Globus pallidus (tissue), 1 donor: ENCODE data around the gene C19orf53.
A peak's percentile ranks its signal among the peaks of the same experiment; 100 is the strongest.

Experiments
- DNase-seq: peaks from one replicate; pipeline ENCODE4 v3.0.0-alpha.2; 2015; ENCODE audit warnings: low spot score

Gene C19orf53

GRCh38 chr19:13796301-13797057, 22.2 kb downstream of the C19orf53 start:
- no peak for DNase-seq

DNA sequence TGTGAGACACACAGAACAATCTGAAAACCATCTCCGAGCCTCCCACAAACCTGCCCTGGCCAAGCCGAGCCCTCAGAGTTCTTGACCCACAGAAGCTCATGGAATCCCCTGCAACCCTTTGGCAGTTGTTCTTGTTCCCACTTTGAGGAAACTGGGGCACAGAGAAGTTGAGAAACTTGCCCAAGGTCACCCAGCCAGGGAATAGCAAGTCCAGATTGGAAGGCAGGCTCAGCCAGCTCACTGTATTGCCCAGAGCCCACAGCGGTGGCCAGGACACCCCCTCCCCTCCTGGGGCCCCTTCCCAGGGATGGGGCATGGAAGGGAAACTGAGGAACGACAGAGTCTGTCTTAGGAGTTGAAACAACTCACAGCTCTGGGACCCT, 22.8 kb downstream of the C19orf53 start:
- DNase-seq, result no peak

- no peak for DNase-seq
These were observed 23.6 kb downstream of the C19orf53 start for GRCh38 chr19:13797870-13798269.

DNA sequence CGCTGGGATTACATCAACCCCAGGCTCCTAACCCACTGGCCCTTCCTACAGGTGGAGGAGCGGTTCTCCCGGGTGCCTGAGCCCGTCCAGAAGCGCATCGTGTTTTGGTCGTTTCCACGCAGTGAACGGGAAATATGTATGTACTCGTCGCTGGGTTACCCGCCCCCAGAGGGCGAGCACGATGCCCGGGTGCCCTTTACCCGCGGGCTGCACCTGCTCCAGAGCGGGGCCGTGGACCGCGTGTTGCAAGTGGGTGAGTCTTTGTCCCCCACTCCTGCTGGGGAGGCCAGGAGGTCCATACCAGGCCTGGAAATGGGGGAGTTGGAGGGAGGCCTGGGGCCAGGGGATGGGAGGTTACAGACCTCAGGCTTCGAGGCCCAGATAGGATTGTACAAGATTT, 25.4 kb downstream of the C19orf53 start:
- DNase-seq, result no peak

GRCh38 chr19:13803038-13803437, 28.8 kb downstream of the C19orf53 start:
- DNase-seq, result no peak

- peak; percentile 11 for DNase-seq
These were observed 30.8 kb downstream of the C19orf53 start for GRCh38 chr19:13804830-13805683.

DNA sequence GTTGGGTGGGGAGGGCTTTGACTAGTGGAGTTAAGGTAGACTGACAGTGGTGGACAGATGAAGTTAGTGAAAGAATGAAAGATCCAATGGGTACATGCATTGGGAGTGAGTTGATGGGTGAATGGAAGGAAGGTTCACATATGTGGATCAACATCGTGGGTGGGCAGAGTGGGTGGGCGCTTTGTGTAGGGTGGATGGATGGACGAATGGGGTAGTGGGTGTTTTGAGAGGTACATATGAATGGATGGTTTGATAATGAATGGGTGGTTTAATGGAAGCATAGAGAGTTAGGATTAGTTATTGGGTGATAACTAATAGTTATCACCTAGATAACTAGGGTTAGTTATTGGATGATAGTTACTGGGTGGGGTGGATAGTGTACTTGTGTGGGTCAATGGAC, 32.5 kb downstream of the C19orf53 start:
- no peak for DNase-seq

DNA sequence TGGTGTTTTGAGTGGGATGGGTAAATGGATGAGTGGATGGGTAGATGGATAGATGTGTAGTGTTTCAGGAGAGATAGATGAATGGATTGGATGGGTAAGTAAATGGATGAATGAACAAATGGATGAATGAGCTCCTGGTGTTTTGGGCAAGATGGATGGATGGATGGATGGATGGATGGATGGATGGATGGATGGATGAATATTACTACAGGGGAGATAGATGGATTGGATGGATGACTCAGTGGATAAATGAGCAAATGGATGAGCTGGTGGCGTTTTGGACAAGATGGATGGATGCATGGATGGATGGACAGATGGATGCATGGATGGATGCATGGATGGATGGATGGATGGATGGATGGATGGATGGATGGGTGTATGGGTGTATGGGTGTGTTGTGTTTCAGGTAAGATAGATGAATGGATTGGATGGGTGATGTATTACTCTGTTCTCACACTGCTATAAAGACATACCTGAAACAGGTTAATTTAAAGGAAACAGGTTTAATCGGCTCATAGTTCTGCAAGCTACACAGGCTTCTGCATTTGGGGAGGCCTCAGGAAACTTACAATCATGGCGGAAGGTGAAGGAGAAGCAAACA, 33.3 kb downstream of the C19orf53 start:
- DNase-seq, result no peak

- no peak for DNase-seq
These were observed 34.6 kb downstream of the C19orf53 start for GRCh38 chr19:13808856-13809255.

DNA sequence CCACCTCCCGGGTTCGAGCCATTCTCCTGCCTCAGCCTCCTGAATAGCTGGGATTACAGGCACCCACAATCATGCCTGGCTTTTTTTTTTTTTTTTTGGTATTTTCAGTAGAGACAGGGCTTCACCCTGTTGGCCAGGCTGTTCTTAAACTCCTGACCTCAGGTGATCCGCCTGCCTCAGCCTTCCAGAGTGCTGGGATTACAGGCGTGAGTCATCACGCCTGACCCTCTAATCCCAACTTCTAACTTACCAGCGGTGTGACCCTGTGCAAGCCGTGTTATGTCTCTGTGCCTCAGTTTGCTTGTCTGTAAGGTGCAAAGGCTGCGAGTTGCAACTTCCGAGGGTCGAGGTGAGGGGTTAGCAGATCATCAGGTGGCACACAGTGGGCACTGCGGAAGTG, 38.3 kb downstream of the C19orf53 start:
- no peak for DNase-seq

- no peak for DNase-seq
These were observed 38.9 kb downstream of the C19orf53 start for GRCh38 chr19:13813147-13813546.

DNA sequence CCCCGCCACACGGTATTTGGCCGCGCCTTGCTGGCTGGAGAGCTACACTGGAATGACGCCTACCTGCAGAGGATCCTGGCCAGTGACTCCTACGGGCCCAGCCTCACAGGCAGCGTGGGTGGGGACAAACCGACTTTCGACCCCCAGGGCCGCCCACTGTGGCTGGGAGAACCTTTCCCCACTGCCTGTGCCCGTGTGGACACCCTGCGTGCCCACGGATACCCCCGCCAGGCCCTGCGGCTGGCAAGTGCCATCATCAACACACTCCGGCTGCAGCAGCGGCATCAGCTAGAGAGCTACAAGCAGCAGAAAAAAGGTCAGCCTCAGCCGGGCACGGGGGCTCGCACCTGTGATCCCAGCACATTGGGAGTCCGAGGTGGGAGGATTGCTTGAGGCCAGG, 40.3 kb downstream of the C19orf53 start:
- no peak for DNase-seq

- no peak for DNase-seq
These were observed 42.9 kb downstream of the C19orf53 start for GRCh38 chr19:13817018-13817614.

DNA sequence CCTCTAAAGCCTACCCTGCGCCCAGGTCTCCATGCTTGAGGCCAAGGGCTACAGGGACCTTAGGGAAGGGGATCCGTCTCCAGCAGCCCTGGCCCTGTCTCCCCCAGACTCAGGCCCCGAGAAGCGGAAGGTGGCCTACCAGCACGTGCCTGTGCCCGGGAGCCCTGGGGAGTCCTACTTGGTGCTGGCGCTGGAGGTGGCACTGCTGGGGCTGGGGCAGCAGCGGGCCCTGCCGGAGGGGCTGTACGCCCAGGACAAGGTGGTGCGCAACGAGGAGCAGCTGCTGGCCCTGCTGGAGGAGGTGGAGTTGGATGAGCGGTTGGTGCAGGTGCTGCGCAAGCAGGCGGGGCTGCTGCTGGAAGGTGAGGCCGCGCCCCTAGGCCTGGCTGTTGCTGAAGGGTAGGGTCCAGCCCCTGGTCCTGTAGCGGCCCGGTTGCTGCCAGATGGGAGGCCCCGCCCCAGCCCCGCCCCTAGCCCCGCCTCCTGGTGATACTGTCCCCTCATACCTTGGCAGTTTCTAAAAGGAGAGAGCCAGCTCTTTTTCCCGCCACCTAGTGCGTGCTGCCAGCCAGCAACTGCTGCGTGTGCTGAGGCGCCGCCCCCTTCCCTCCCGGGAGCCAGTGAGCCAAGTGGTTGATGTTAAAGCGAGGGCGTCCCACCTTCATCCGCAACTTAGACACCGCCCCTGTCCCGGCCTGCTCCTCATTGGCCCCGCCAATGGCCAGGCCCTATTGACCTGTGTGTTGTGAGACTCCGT, 43.5 kb downstream of the C19orf53 start:
- DNase-seq, result no peak

GRCh38 chr19:13819238-13819637, 45.0 kb downstream of the C19orf53 start:
- DNase-seq, result no peak

- no peak for DNase-seq
These were observed 47.0 kb downstream of the C19orf53 start for GRCh38 chr19:13821292-13821691.

DNA sequence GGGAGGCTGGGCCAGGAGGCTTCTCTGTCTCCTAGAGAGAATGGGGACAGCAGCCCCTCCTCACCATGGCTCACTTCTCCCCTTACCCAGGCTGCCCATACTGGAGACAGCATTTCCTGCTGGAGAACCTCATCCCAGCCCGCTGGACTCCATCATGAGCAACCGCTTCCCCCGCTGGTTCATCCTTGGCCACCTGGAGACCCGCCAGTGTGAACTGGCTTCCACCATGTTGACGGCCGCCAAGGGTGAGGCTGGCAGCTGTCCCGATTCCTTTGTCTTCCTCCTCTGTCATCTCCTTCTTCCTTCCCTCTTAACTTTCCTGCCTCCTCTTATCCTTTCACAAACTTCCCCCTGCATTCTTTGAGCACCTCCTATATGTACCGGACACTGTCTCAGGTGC, 49.0 kb downstream of the C19orf53 start:
- DNase-seq, result no peak

- no peak for DNase-seq
These were observed 49.6 kb downstream of the C19orf53 start for GRCh38 chr19:13823901-13824300.

DNA sequence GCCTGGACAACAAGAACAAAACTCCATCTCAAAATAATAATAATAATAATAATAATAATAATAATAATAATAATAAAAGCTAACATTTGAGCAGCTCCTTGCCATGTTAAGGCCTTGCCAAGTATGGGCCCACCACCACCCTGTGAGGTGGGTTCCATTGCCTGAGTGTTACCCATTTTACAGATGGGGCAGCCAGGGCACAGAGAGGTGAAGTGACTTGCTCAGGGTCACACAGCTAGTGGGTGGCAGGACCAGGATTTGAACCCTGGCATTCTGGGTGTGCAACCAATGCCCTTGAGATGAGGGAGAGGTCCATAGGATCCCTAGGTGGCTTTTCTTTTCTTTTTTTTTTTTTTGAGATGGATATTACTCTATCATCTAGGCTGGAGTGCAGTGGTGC, 50.4 kb downstream of the C19orf53 start:
- DNase-seq, result no peak

- DNase-seq, result no peak
These were observed 51.5 kb downstream of the C19orf53 start for GRCh38 chr19:13825489-13826441.
